Upper lobe of left lung (tissue), 4 donors: Measurements from ENCODE around the gene TACSTD2.
"Not testable (repeated sequence)": the region's sequence is repeated elsewhere in the genome, so short reads cannot be mapped to it uniquely, and the experiment has no call there.

Experiments used
- CTCF ChIP-seq, 6 experiments: fragments of 450-650 bp in 4 of 6; fragments of 200-600 bp in 2 of 6; sonication (generic) in 2 of 6; IDR thresholded peaks; one replicate each; pipeline ENCODE4 v1.5.1; 2016 to 2019; ENCODE audit warnings: antibody characterized with exemption in 6 of 6
- POLR2AphosphoS5 ChIP-seq, 2 donors: sonication (generic); formaldehyde crosslinking; IDR thresholded peaks; one replicate each; pipeline ENCODE4 v1.5.1; 2017; ENCODE audit warnings: antibody characterized with exemption in 2 of 2

DNA sequence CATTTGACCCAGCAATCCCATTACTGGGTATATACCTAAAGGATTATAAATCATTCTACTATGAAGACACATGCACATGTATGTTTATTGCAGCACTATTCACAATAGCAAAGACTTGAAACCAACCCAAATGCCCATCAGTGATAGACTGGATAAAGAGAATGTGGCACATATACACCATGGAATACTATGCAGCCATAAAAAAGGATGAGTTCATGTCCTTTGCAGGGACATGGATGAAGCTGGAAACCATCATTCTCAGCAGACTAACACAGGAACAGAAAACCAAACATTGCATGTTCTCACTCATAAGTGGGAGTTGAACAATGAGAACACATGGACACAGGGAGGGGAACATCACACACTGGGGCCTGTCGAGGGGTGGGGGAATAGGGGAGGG is 13.3 kb downstream of the TACSTD2 start:
- not testable (repeated sequence) for TF ChIP-seq CTCF, POLR2AphosphoS5 (IDR thresholded peaks at IDR 0.05)
